ENCODE data around the gene MAMLD1. TPM values are rescaled to one million over a fixed set of nuclear protein-coding genes. Genes with fewer than 3 reads are reported as not detected.
"Not testable (repeated sequence)": the region's sequence is repeated elsewhere in the genome, so short reads cannot be mapped to it uniquely, and the experiment has no call there.

Gene MAMLD1
- total RNA-seq, 1 donor from 2014 or later, result 3.0 TPM

DNA sequence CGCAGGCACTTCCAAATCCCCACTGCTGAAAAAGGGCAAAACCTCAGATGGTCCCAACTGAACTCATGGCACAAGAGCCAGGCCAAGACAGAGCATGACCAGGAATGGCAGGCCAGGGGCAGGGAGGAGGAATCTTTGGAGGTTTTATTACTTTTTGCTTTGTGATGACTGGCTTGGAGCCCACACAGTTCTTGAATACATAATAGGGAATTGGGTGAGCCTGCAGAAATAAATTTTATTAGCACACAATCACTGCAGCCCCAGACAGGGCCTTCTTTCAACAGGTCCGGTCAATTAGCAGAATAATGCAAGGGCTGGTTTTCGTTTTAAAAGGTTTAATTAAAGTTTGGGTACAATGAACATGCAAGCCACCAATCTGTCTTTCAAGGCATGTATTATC lies 23.4 kb upstream of the MAMLD1 start:
- Histone ChIP-seq H3K27ac (no peak overlapping the region), H3K4me3 (no peak overlapping the region), H3K36me3 (no peaks in the 10 kb centered on the region), H3K27me3 (ENCODE audit: low read depth) (no peaks in the 10 kb centered on the region), H3K4me1 (no peaks in the 10 kb centered on the region), H3K9me3 (no peaks in the 10 kb centered on the region)
- ATAC-seq (no peak), DNase-seq (no peak)
- intact Hi-C loops (cut with DNase I), result no loop called here
- TF ChIP-seq, protein P1, sequence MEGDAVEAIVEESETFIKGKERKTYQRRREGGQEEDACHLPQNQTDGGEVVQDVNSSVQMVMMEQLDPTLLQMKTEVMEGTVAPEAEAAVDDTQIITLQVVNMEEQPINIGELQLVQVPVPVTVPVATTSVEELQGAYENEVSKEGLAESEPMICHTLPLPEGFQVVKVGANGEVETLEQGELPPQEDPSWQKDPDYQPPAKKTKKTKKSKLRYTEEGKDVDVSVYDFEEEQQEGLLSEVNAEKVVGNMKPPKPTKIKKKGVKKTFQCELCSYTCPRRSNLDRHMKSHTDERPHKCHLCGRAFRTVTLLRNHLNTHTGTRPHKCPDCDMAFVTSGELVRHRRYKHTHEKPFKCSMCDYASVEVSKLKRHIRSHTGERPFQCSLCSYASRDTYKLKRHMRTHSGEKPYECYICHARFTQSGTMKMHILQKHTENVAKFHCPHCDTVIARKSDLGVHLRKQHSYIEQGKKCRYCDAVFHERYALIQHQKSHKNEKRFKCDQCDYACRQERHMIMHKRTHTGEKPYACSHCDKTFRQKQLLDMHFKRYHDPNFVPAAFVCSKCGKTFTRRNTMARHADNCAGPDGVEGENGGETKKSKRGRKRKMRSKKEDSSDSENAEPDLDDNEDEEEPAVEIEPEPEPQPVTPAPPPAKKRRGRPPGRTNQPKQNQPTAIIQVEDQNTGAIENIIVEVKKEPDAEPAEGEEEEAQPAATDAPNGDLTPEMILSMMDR (IDR thresholded peaks at IDR 0.05), result no peak

DNA sequence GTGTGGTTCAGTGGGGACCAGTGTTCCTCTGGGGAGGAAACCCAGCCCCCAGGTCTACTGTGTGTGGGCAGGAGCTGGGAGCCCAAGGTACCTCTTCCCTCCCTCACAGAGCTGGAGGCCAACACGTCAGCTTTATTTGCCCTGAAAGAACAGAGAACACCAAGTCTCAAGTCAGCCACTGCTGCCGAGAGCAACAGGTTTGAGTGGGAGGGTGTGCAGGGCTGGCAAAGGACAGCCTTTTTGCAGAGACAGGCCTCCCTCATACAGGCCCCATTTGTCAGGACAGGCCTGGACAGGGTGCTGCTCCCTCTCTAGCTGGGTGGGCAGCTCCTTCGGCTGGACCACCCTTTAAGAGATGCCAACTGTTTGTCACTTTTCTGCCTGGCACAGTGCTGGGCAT lies 22.8 kb upstream of the MAMLD1 start:
- intact Hi-C loops (cut with DNase I); H3K36me3 ChIP-seq: not testable (repeated sequence)

DNA sequence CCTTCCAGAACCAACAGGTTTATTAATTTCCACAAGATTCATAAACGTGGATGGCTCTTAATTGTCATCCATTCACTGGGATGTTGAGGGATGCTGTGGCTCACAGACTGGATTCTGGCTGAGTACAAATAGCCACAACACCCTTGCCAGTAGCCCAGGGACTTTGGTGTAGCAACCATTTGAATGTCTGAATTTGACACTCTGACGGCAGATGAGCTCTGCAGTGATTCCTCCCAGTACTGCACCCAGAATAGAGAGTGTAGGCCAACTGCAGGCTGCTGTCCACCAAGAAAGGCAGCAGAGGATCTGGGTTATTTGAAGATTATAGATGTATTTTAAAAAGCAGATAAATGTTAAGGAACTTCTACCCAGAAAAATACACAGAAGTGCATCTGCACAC lies 15.6 kb upstream of the MAMLD1 start:
- H3K9me3 ChIP-seq, result no peaks in the 10 kb centered on the region
- TF ChIP-seq, protein P1 (IDR thresholded peaks at IDR 0.05), result no peak
- H3K36me3 ChIP-seq, result no peaks in the 10 kb centered on the region
- no peak for DNase-seq
- H3K27ac ChIP-seq, result no peak overlapping the region
- H3K4me3 ChIP-seq, result no peak overlapping the region
- ATAC-seq, result no peak
- no peaks in the 10 kb centered on the region for H3K27me3 ChIP-seq (ENCODE audit: low read depth)
- intact Hi-C loops (cut with DNase I), result no loop called here
- H3K4me1 ChIP-seq, result no peaks in the 10 kb centered on the region

More for the DNA sequence above, 22.8 kb upstream of the MAMLD1 start:
- not testable (repeated sequence) for H3K4me3 ChIP-seq; ATAC-seq; H3K27ac ChIP-seq; DNase-seq; H3K4me1 ChIP-seq; H3K27me3 ChIP-seq (ENCODE audit: low read depth); H3K9me3 ChIP-seq

DNA sequence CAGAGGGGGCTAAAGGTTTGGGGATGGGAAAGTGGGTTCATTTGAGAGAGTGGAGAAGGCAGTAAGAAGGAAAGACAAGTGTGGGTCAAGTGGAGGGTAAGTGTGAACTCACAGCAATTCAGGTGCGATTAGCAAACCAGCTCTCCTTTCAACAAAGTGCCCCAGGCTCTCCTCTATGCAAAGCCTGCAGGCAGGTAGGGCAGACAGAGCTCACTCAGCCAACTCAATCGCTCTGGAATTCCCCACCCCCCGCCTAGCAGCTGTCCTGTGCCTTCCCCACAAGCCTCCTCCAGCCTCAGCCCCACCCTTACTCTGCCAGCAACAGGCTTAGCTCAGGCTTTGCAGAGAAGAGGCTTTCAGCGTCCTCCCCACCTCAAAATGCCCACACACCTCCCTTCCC lies 14.8 kb upstream of the MAMLD1 start:
- H3K4me1 ChIP-seq, result no peaks in the 10 kb centered on the region
- H3K27me3 ChIP-seq (ENCODE audit: low read depth), result no peaks in the 10 kb centered on the region
- no peaks in the 10 kb centered on the region for H3K9me3 ChIP-seq
- H3K27ac ChIP-seq, result no peak overlapping the region
- intact Hi-C loops (cut with DNase I), result no loop called here
- no peaks in the 10 kb centered on the region for H3K36me3 ChIP-seq
- DNase-seq (no peak), ATAC-seq (no peak)
- TF ChIP-seq, protein P1 (IDR thresholded peaks at IDR 0.05), result no peak
- H3K4me3 ChIP-seq, result no peak overlapping the region

DNA sequence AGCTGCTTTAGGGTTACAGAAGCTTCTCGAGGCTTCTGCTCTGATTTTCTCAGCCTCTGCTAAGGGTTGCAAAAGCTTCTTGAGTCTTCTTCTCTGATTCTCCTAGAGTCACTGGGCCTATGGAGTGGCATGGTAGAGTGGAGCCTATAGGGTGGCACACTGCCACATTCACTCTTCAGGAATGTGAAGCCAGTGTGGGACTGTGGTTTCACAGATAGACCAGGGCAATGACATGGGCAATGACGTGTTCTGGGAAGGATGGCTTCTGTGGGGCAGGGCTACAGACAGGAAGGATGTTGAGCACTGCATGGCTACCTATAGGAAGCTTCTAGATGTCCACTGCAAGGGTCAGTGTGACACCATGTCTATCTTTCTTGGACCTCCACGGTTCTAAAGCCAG lies 11.0 kb upstream of the MAMLD1 start:
- TF ChIP-seq, protein P1 (IDR thresholded peaks at IDR 0.05), result no peak
- intact Hi-C loops (cut with DNase I), result no loop called here
- Histone ChIP-seq H3K27me3 (ENCODE audit: low read depth) (no peaks in the 10 kb centered on the region), H3K4me3 (no peak overlapping the region), H3K4me1 (no peaks in the 10 kb centered on the region), H3K9me3 (no peaks in the 10 kb centered on the region), H3K36me3 (no peaks in the 10 kb centered on the region), H3K27ac (no peak overlapping the region)
- ATAC-seq (no peak), DNase-seq (no peak)

DNA sequence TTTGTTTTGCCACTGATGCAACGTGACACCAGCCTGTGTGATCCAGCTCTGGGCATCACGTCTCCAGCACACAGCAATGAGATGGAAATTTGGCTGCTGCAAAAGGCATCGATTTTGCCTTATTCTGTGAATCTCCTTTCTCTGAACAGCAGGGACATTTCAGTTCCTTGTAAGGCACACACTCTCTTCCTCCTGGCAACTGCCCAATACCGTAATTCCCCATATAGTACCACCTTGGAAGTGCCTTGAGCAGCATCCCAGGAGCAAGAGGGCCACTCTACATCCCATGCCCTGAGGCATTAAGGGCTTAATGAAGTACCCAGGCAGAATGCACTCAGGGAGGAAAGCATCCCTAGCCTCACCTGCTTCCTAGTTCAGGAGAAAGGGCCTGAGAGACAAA lies 10.5 kb upstream of the MAMLD1 start:
- H3K27ac ChIP-seq, result no peak overlapping the region
- TF ChIP-seq, protein P1 (IDR thresholded peaks at IDR 0.05), result no peak
- no peaks in the 10 kb centered on the region for H3K27me3 ChIP-seq (ENCODE audit: low read depth)
- no peaks in the 10 kb centered on the region for H3K4me1 ChIP-seq
- no peak overlapping the region for H3K4me3 ChIP-seq
- no peak for DNase-seq
- intact Hi-C loops (cut with DNase I), result no loop called here
- H3K36me3 ChIP-seq, result no peaks in the 10 kb centered on the region
- H3K9me3 ChIP-seq, result no peaks in the 10 kb centered on the region
- ATAC-seq, result no peak

All from lower lobe of right lung (tissue), 2 donors.